ENCODE results near the gene BRINP2. TPM values are rescaled to one million over a fixed set of nuclear protein-coding genes. Genes with fewer than 3 reads are reported as not detected.

The BRINP2 gene
- total RNA-seq, 2 donors from 2014 or later = not detected

DNA sequence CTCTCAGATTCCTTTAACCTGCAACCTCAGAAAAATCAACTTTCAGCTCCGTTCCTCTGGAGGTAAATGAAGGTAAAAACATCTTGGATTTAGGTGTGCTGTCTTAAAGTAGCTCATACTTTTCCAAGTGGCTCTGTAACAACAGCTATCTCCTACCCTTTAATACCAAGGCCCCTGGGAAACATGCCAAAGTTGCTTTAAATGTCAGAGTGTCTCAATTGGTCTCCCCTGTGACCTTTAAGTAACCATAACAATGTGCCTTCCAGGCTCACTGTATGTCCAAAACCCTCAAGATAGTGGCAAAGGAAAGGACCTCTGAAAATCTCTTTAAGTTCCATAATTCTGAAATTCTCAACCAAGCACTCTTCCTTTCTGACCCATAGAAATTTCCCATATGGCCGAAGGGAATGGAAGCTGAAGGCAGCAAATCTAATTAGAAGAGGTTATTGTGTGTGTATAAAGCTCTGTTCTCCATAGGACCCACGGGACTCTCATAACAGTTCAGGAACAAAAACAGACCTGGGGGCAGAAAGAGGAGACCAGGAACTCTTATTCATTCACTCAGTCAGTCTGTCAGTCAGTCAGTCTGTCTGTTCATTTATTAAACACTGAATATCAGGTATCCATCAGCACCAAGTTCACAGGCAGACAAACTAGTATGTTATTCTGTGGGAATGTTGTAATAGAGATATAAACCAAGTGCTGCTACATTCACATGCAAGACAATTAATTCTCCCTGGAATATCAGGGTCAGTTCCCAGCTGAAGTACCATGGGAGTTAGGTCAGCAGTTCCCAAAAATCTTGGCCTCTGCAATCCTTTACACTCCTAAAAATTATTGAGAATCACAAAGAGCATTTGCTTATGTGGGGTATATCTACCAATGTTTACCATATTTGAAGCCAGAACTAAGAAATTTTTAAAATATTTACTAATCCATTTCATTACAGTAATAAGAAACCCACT is 25.4 kb upstream of the BRINP2 start:
- no peak overlapping the region for H3K4me3 ChIP-seq
- ATAC-seq (no peak), DNase-seq (no peak)
- H3K4me1 ChIP-seq = no peaks in the 10 kb centered on the region
- H3K36me3 ChIP-seq (replicated peaks in 1 of 2; ENCODE audit: insufficient read depth in 1 of 2, low read depth in 2 of 2) = no peaks in the 10 kb centered on the region
- no peak for TF ChIP-seq POLR2A (IDR thresholded peaks at IDR 0.05)
- TF ChIP-seq, protein P1, sequence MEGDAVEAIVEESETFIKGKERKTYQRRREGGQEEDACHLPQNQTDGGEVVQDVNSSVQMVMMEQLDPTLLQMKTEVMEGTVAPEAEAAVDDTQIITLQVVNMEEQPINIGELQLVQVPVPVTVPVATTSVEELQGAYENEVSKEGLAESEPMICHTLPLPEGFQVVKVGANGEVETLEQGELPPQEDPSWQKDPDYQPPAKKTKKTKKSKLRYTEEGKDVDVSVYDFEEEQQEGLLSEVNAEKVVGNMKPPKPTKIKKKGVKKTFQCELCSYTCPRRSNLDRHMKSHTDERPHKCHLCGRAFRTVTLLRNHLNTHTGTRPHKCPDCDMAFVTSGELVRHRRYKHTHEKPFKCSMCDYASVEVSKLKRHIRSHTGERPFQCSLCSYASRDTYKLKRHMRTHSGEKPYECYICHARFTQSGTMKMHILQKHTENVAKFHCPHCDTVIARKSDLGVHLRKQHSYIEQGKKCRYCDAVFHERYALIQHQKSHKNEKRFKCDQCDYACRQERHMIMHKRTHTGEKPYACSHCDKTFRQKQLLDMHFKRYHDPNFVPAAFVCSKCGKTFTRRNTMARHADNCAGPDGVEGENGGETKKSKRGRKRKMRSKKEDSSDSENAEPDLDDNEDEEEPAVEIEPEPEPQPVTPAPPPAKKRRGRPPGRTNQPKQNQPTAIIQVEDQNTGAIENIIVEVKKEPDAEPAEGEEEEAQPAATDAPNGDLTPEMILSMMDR (IDR thresholded peaks at IDR 0.05) = no peak
- H3K9me3 ChIP-seq = no peaks in the 10 kb centered on the region
- no peak overlapping the region for H3K27ac ChIP-seq
- 61 to 65% methylated on average over 3 of the region's 3 CpGs for WGBS, 2 donors
- no peaks in the 10 kb centered on the region for H3K27me3 ChIP-seq
- intact Hi-C loops (cut with DNase I) = no loop called here

DNA sequence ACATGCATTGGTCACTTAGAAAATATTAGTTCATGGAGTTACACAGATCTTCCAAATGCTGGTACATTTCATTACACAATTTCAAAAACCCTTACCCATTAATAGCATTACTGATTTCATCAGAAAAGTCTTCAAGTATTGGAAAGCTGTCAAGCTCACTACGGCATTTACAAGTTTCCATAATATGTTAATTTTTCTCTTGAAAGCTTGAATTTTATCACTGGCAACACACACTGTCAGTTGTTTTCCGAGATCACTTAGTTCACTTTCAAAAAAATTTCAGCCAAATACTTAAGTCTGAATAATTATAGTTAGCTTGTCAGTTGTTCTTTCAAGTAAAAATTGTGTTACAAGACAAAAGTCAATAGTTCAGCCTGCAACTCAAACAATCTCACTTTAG is 24.3 kb upstream of the BRINP2 start:
- Histone ChIP-seq H3K9me3 (no peaks in the 10 kb centered on the region), H3K4me1 (no peaks in the 10 kb centered on the region), H3K27me3 (no peaks in the 10 kb centered on the region), H3K4me3 (no peak overlapping the region), H3K27ac (no peak overlapping the region), H3K36me3 (replicated peaks in 1 of 2; ENCODE audit: insufficient read depth in 1 of 2, low read depth in 2 of 2) (no peaks in the 10 kb centered on the region)
- ATAC-seq (no peak), DNase-seq (no peak)
- TF ChIP-seq, protein P1 (IDR thresholded peaks at IDR 0.05) = no peak
- no peak for TF ChIP-seq POLR2A (IDR thresholded peaks at IDR 0.05)
- intact Hi-C loops (cut with DNase I) = no loop called here
- 39 to 50% methylated on average over 2 of the region's 2 CpGs for WGBS, 2 donors

DNA sequence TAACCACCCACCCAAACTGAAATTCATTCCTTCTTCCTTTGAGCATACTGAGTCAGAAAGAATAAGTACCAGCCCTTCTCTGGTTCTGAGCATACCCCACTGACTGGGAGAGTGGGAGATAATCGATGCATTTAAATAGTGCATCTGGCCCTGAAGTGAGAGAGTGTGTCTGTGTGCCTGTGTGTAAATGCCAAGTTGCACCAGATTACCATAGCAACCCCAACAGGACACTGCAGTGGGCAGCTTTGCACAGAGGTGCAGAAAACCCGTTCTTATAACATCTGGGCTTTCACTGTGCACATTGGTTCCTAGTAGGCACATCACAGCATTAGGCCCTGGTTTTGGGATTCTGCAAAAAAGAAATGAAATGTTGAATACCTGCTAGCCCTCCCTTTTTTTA is 8.5 kb upstream of the BRINP2 start:
- Histone ChIP-seq H3K27me3 (peaks cover 0 to 13% of the 10 kb centered on the region in 2 donors), H3K27ac (no peak overlapping the region), H3K4me1 (peaks cover 10% of the 10 kb centered on the region), H3K36me3 (replicated peaks in 1 of 2; ENCODE audit: insufficient read depth in 1 of 2, low read depth in 2 of 2) (no peaks in the 10 kb centered on the region), H3K9me3 (no peaks in the 10 kb centered on the region), H3K4me3 (no peak overlapping the region)
- ATAC-seq = no peak
- intact Hi-C loops (cut with DNase I) = no loop called here
- no peak for DNase-seq
- TF ChIP-seq, protein P1 (IDR thresholded peaks at IDR 0.05) = no peak
- WGBS, 2 donors = 54 to 68% methylated on average over 2 of the region's 2 CpGs

DNA sequence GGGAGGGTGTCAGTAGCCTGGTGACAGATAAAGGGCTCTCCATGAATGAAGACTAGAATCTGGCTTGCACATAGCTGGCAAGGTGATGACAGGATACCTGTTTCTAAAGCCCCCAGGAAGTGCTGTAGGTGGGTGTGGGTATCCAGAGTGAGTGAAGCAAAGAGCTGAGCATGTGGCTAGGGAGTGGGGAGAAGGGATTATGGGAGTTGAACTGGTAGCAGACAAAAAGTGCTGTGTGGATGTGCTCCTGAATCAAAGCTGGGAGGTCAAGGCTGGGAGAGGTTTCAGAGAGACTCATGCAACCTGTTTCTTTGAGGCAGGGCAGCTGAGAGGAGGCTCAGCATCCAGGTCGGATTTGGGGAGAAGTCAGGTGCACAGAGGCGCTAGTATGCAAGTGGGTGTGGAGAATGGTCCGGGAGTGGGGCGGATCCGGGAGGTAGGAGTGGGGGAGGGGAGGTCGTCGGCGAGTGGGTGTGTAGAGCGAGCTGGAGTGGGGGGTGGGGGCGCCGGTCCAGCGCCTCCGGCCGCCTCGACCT is 6.8 kb upstream of the BRINP2 start:
- WGBS, 2 donors = 4 to 6% methylated on average over 2 to 15 of the region's 15 CpGs
- no peak overlapping the region for H3K4me3 ChIP-seq
- peaks cover 0 to 13% of the 10 kb centered on the region in 2 donors for H3K27me3 ChIP-seq
- H3K9me3 ChIP-seq = no peaks in the 10 kb centered on the region
- no peaks in the 10 kb centered on the region for H3K36me3 ChIP-seq (replicated peaks in 1 of 2; ENCODE audit: insufficient read depth in 1 of 2, low read depth in 2 of 2)
- ATAC-seq = no peak
- intact Hi-C loops (cut with DNase I) = no loop called here
- no peak overlapping the region for H3K27ac ChIP-seq
- no peak for TF ChIP-seq POLR2A (IDR thresholded peaks at IDR 0.05)
- TF ChIP-seq, protein P1 (IDR thresholded peaks at IDR 0.05) = no peak
- no peak for DNase-seq
- H3K4me1 ChIP-seq = peaks cover 10% of the 10 kb centered on the region
